Measurements from ENCODE around the gene HNRNPU.

GRCh38 chr1:244835276-244836134, 28.8 kb downstream of the HNRNPU start, which contains the start of gene COX20:
- no peak for TF ChIP-seq CTCF (IDR thresholded peaks at IDR 0.05; ENCODE audit: low read depth, low read length, missing input control)
- TF ChIP-seq JUND (IDR thresholded peaks at IDR 0.05) = no peak
- TF ChIP-seq FOXA1 (IDR thresholded peaks at IDR 0.05) = no peak

All from liver (tissue), 3 donors.